Testis (tissue), 2 donors: ENCODE results near the gene SPAM1.

Experiments used
- POLR2A ChIP-seq: fragments of 450-650 bp; IDR thresholded peaks from one replicate; pipeline ENCODE4 v1.6.1; 2017; ENCODE audit warnings: antibody characterized with exemption, mild to moderate bottlenecking, moderate library complexity
- TF ChIP-seq, protein P1 (sequence below), 3 experiments: fragments of 450-650 bp in 2 of 3; fragments of 200-600 bp in 1 of 3; sonication (generic) in 1 of 3; IDR thresholded peaks; one replicate each; pipeline ENCODE4 v1.5.1; 2016 to 2019; ENCODE audit warnings: antibody characterized with exemption in 3 of 3, mild to moderate bottlenecking in 2 of 3, moderate library complexity in 1 of 3

DNA sequence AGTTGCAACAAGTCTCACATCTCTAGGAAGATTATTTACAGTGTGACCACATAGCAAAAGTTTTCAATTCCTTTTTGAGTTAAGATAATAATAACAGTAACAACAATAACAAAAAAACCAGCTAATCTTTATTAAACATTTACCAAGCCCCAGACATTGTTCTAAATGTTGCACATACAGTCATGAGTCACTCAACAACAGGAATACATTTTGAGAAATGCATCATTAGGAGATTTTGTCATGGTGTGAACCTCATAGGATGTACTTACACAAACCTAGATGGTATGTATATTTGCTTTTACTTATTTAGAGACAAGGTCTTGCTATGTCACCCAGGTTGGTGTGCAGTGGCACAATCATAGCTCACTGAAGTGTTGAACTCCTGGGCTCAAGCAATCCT, 52.0 kb downstream of the SPAM1 start:
- TF ChIP-seq, protein P1, sequence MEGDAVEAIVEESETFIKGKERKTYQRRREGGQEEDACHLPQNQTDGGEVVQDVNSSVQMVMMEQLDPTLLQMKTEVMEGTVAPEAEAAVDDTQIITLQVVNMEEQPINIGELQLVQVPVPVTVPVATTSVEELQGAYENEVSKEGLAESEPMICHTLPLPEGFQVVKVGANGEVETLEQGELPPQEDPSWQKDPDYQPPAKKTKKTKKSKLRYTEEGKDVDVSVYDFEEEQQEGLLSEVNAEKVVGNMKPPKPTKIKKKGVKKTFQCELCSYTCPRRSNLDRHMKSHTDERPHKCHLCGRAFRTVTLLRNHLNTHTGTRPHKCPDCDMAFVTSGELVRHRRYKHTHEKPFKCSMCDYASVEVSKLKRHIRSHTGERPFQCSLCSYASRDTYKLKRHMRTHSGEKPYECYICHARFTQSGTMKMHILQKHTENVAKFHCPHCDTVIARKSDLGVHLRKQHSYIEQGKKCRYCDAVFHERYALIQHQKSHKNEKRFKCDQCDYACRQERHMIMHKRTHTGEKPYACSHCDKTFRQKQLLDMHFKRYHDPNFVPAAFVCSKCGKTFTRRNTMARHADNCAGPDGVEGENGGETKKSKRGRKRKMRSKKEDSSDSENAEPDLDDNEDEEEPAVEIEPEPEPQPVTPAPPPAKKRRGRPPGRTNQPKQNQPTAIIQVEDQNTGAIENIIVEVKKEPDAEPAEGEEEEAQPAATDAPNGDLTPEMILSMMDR (IDR thresholded peaks at IDR 0.05), result no peak
- no peak for TF ChIP-seq POLR2A
